Fibroblast of pulmonary artery (primary cell): ENCODE measurements around the gene MICAL2.

Source experiments
- DNase-seq: peaks from one replicate; pipeline ENCODE4 v3.0.0-alpha.2; 2010; ENCODE audit warnings: low read depth
- H3K4me3 ChIP-seq: replicated peaks from 2 replicates; pipeline ENCODE4 v1.5.1; 2011; ENCODE audit warnings: low read depth, mild to moderate bottlenecking, control low read depth, low read length, moderate library complexity
- TF ChIP-seq, protein P1 (sequence below): IDR thresholded peaks from 2 replicates; pipeline ENCODE4 v1.5.1; 2011; ENCODE audit warnings: mild to moderate bottlenecking, control low read depth, low read length, inconsistent platforms; ENCODE audit errors: missing control alignments

The MICAL2 gene

GRCh38 chr11:12285811-12286222 is 175.4 kb downstream of the MICAL2 start:
- no peak overlapping the region for H3K4me3 ChIP-seq
- DNase-seq: no peak
- TF ChIP-seq, protein P1, sequence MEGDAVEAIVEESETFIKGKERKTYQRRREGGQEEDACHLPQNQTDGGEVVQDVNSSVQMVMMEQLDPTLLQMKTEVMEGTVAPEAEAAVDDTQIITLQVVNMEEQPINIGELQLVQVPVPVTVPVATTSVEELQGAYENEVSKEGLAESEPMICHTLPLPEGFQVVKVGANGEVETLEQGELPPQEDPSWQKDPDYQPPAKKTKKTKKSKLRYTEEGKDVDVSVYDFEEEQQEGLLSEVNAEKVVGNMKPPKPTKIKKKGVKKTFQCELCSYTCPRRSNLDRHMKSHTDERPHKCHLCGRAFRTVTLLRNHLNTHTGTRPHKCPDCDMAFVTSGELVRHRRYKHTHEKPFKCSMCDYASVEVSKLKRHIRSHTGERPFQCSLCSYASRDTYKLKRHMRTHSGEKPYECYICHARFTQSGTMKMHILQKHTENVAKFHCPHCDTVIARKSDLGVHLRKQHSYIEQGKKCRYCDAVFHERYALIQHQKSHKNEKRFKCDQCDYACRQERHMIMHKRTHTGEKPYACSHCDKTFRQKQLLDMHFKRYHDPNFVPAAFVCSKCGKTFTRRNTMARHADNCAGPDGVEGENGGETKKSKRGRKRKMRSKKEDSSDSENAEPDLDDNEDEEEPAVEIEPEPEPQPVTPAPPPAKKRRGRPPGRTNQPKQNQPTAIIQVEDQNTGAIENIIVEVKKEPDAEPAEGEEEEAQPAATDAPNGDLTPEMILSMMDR: no peak

DNA sequence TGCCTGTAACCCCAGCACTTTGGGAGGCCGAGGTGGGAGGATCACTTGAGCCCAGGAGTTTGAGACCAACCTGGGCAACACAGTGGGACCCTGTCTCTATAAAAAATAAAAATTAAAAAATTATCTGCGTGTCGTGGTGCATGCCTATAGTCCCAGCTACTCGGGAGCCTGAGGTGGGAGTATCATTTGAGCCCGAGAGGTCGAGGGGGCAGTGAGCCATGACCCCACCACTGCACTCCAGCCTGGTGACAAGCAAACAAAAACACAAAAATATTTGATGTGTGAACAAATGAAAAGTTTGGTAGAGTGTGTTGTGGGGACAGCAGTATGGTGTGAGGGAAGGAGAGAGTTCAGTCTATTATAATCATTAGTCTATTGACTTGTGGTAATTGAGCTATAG is 176.2 kb downstream of the MICAL2 start:
- no peak for DNase-seq
- no peak overlapping the region for H3K4me3 ChIP-seq
- TF ChIP-seq, protein P1: no peak

- TF ChIP-seq, protein P1: no peak
- peak; percentile 96 for DNase-seq
- peak overlapping the region; percentile 40 for H3K4me3 ChIP-seq
These were observed 176.6 kb downstream of the MICAL2 start for GRCh38 chr11:12287009-12287373.

DNA sequence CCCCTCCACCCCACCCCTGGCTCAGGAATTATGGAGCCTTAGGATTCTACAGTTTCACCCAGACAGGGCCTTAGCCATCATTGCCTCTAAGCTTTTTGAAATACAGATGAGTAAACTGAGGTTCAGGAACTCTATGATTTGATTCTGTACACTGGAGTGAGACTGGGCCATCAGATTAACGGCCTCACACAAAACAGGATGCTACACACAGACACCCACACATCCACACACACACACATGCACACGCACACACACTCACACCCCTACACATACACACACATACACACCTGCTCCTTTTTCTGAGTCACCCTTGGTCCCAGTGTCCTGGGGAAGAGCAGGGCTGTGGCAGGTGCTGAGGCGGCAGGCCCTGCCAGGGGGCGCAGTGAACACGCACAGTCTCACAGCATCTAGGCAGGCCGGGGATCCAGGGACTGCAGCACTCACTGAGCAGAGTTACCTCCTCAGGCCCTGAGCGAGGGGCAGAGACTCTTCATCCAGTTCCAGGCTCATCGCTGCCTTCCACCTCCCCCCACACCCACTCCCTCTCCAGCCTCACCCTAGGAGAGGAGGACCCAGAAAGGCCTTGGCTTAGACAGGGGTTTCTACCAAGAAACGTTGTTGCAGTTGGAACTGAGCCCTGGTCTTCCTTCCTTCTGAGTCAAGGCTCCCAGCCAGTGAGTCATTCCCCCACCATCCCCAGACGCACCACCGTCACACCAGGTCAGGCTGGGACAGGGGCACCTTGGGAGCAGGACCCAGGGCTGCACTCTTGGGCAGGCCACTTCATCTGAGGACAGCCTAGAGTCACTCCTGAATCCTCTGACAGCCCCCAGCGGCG is 177.2 kb downstream of the MICAL2 start:
- TF ChIP-seq, protein P1: peak; percentile 65
- DNase-seq: peak; percentile 97
- H3K4me3 ChIP-seq: peak overlapping the region; percentile 40

GRCh38 chr11:12288212-12288930 is 178.0 kb downstream of the MICAL2 start:
- H3K4me3 ChIP-seq: no peak overlapping the region
- TF ChIP-seq, protein P1: peak; percentile 99
- DNase-seq: peak; percentile 96

DNA sequence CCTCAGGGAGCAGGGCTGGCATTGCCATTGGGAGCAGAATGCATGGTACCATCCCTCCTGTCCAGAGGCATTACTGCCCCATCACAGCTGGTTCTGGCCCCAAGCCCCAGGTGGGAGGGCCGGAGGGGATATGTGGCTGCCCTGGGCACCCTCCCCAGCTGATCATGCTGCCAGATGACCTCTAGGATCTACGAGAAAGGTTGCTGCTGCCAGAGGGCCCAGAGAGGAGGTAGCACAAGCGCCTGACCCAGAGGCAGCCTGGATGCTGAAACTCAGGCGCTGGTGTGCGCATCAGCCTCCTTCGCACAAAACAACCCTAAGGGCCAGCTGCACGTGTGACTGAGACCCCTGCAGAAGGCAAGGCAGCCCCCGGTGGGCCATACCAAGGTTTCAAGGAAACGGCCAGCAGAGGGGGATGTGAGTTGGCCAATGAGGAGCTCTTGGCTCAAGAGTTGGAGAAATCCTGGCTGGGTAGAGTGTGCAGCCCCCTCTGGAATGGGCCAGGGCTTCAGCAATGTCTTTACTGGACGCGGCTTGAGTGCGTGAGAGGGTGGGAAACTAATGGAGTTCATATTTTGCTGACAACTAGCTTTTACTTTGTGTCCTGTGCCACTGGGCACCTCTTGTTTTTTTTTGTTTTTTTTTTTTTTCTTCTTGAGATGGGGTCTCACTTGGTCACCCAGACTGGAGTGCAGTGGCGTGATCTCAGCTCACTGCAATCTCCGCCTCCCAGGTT is 178.7 kb downstream of the MICAL2 start:
- H3K4me3 ChIP-seq: no peak overlapping the region
- TF ChIP-seq, protein P1: no peak
- no peak for DNase-seq
